ENCODE measurements around the gene HNRNPF. TPM values are rescaled to one million over a fixed set of nuclear protein-coding genes. Genes with fewer than 3 reads are reported as not detected.

Gene HNRNPF
- total and polyA plus RNA-seq, 2 of the 8 experiments (the other 6 are each of a cell fraction or from before 2014, with no cell fraction given), result 209 to 389 TPM

- CTCF ChIA-PET (ENCODE audit: partially characterized antibody), result interaction anchor here (1.3 to 1.6 kb wide), 2 partner anchors 12 to 24 kb away, joined by 3 to 5 read pairs; no protein-coding TSS in a partner anchor
- Histone ChIP-seq H3K56ac (replicated peaks; ENCODE audit: insufficient read length, low read depth, low read length) (no peak overlapping the region), H2BK20ac (ENCODE audit: low read length) (no peak overlapping the region), H2AFZ (ENCODE audit: low read length) (no peak overlapping the region), H3K79me1 (ENCODE audit: low read depth, low read length) (no peaks in the 10 kb centered on the region; the same call in 1 of the 2 replicates), H3K23me2 (ENCODE audit: low read depth, low read length) (peaks cover 2% of the 10 kb centered on the region), H4K20me1 (replicated peaks in 1 of 2; ENCODE audit: control insufficient read depth in 1 of 2, insufficient read depth in 2 of 2, low read length in 2 of 2) (peaks cover 14 to 22% of the 10 kb centered on the region in 2 experiments), H2AK5ac (ENCODE audit: low read depth, low read length) (no peak overlapping the region), H3K9me3 (ENCODE audit: insufficient read depth in 2 of 2, low read depth in 1 of 2, low read length in 1 of 2) (no peaks in the 10 kb centered on the region), H4K5ac (ENCODE audit: insufficient read length, low read depth, low read length) (no peak overlapping the region), H3K4ac (replicated peaks; ENCODE audit: insufficient read length, low read depth, low read length) (no peak overlapping the region), H3K14ac (ENCODE audit: insufficient read length) (no peak overlapping the region), H3K27me3 (replicated peaks in 1 of 4; ENCODE audit: control insufficient read depth in 3 of 4, extremely low read depth in 1 of 4, insufficient read depth in 3 of 4, low read length in 3 of 4) (no peaks in the 10 kb centered on the region), H3K79me2 (ENCODE audit: control insufficient read depth in 1 of 2, insufficient read depth in 2 of 2, low read length in 2 of 2) (peaks cover 65 to 99% of the 10 kb centered on the region in 2 experiments), H3K18ac (ENCODE audit: extremely low read depth, low read length) (no peak overlapping the region), H4K8ac (ENCODE audit: extremely low read depth, insufficient read depth, low read length) (no peak overlapping the region), H3K9ac (replicated peaks in 1 of 4; ENCODE audit: extremely low read depth in 1 of 4, low read depth in 3 of 4, low read length in 3 of 4) (no peak overlapping the region), H3K23ac (ENCODE audit: insufficient read length) (no peak overlapping the region), H3K27ac (ENCODE audit: low read depth, low read length) (no peak overlapping the region), H2BK12ac (ENCODE audit: low read depth, low read length) (no peak overlapping the region), H3K4me3 (ENCODE audit: extremely low read depth in 1 of 4, insufficient read depth in 2 of 4, low read depth in 3 of 4, low read length in 4 of 4) (peak overlapping the region in 2 of 4 experiments; percentile 5 to 37; a peak in 2 of 8 replicates), H3K36me3 (ENCODE audit: control insufficient read depth in 2 of 4, insufficient read depth in 4 of 4, low read length in 3 of 4) (peaks cover 0 to 4% (median 1%) of the 10 kb centered on the region in 4 experiments; a peak in 2 of 8 replicates), H3K4me1 (replicated peaks in 1 of 4; ENCODE audit: control insufficient read depth in 3 of 4, insufficient read depth in 4 of 4, low read length in 3 of 4) (peaks cover 1 to 16% (median 15%) of the 10 kb centered on the region in 4 experiments), H2BK5ac (ENCODE audit: low read depth, low read length) (no peak overlapping the region), H2BK15ac (ENCODE audit: low read length) (no peak overlapping the region), H2BK120ac (replicated peaks; ENCODE audit: low read depth, low read length) (no peak overlapping the region), H3K4me2 (ENCODE audit: insufficient read depth in 1 of 2, low read depth in 2 of 2, low read length in 2 of 2) (peak overlapping the region; percentile 29 to 44; a peak in 2 of 4 replicates), H4K91ac (replicated peaks; ENCODE audit: insufficient read length, low read length) (no peak overlapping the region)
- FAIRE-seq, result no peak
- no peak for DNase-seq (ENCODE audit: low read depth in 1 of 2, low spot score in 2 of 2)
- TF ChIP-seq JUN (IDR thresholded peaks at IDR 0.05; ENCODE audit: low read depth, low read length), result no peak
- no peak for TF ChIP-seq YY1 (IDR thresholded peaks at IDR 0.05; ENCODE audit: low read depth, low read length)
- no peak for TF ChIP-seq SRF (IDR thresholded peaks at IDR 0.05; ENCODE audit: low read depth, low read length)
- TF ChIP-seq SIRT6 (IDR thresholded peaks at IDR 0.05; ENCODE audit: low read length), result no peak
- TF ChIP-seq PHF8 (conservative IDR thresholded peaks at IDR 0.05; ENCODE audit: low read depth, low read length), result no peak
- TF ChIP-seq SP4 (IDR thresholded peaks at IDR 0.05; ENCODE audit: low read length), result no peak
- TF ChIP-seq TCF12 (IDR thresholded peaks at IDR 0.05; ENCODE audit: low read depth, low read length), result no peak
- TF ChIP-seq SIX5 (IDR thresholded peaks at IDR 0.05; ENCODE audit: low read depth, low read length), result no peak
- no peak for TF ChIP-seq POU5F1 (IDR thresholded peaks at IDR 0.05; ENCODE audit: low read depth, low read length)
- 37% methylated on average over 4 of the region's 4 CpGs; no CpG with 5 or more reads in 1 of the 2 experiments for WGBS, 2 experiments (ENCODE audit: extremely low coverage in 1 of 2, insufficient coverage in 1 of 2, insufficient read length in 1 of 2, insufficient replicate concordance in 2 of 2, low coverage in 1 of 2, low lambda C conversion rate in 2 of 2, missing lambda C conversion rate in 1 of 2)
- POLR2A ChIA-PET (ENCODE audit: partially characterized antibody), result interaction anchor here (1.3 to 10.5 kb wide), 6 partner anchors 8 to 35 kb away, joined by 4 to 112 read pairs (median 12); partner anchors contain the start of gene ZNF487
Measured at GRCh38 chr10:43402176-43402575, 6.8 kb downstream of the HNRNPF start.

Data from H1 (cell line).